Panc1 (cell line): ENCODE measurements around the gene ZBTB45. TPM values are rescaled to one million over a fixed set of nuclear protein-coding genes. Genes with fewer than 3 reads are reported as not detected.
A peak's percentile ranks its signal among the peaks of the same experiment; 100 is the strongest.

Experiments
- ATAC-seq: fragments of 200-7000 bp; cut with Tn5 transposase; 2 replicates; pipeline ENCODE4 v1.9.1; 2020; ENCODE audit warnings: mild to moderate bottlenecking, moderate library complexity
- BruUV-seq: library from RNA; stranded (reverse); fragments of 400-500 nt; replicated peaks from 2 replicates; lab custom pipeline; 2021; lab: Mats Ljungman, UMichigan
- CTCF ChIA-PET: fragments of 300-600 bp; sonication (Branson Sonifier 250); formaldehyde crosslinking; loops from one replicate; lab custom pipeline; 2022; ENCODE audit warnings: antibody characterized with exemption; lab: Charles Lee
- POLR2A ChIA-PET: fragments of 300-600 bp; sonication (Branson Sonifier 250); formaldehyde crosslinking; loops from one replicate; lab custom pipeline; 2022; ENCODE audit warnings: antibody characterized with exemption; lab: Charles Lee
- DNase-seq: peaks from one replicate; pipeline ENCODE4 v3.0.0-alpha.2; 2010; ENCODE audit warnings: low read depth, low spot score
- H3K27ac ChIP-seq: 2 replicates; pipeline ENCODE4 v1.5.1; 2011; ENCODE audit warnings: mild to moderate bottlenecking, low read length, inconsistent platforms
- H3K27me3 ChIP-seq: fragments of 200-500 bp; sonication (Bioruptor generic); 2 replicates; pipeline ENCODE4 v1.6.0; 2014; ENCODE audit warnings: low read length, inconsistent platforms; ENCODE audit not compliant: control insufficient read depth, insufficient read depth
- H3K36me3 ChIP-seq: fragments of 200-500 bp; sonication (Bioruptor generic); 2 replicates; pipeline ENCODE4 v1.5.1; 2014; ENCODE audit warnings: inconsistent platforms, mild to moderate bottlenecking, low read length, moderate library complexity; ENCODE audit not compliant: control insufficient read depth, insufficient read depth
- H3K4me1 ChIP-seq: 2 replicates; pipeline ENCODE4 v1.5.1; 2011; ENCODE audit warnings: inconsistent platforms, mild to moderate bottlenecking, low read length, moderate library complexity; ENCODE audit not compliant: control insufficient read depth, insufficient read depth
- H3K4me3 ChIP-seq, 2 experiments: 2 replicates each; pipeline ENCODE4 v1.5.1; 2011 to 2012; ENCODE audit warnings: low read depth in 2 of 2, low read length in 2 of 2, mild to moderate bottlenecking in 2 of 2, inconsistent platforms in 1 of 2, moderate library complexity in 1 of 2
- H3K9me3 ChIP-seq: fragments of 200-500 bp; sonication (Bioruptor generic); 2 replicates; pipeline ENCODE4 v1.5.1; 2014; ENCODE audit warnings: low read depth, mild to moderate bottlenecking, inconsistent platforms, low read length, moderate library complexity; ENCODE audit not compliant: control insufficient read depth, insufficient read depth
- POLR2AphosphoS5 ChIP-seq: IDR thresholded peaks from 2 replicates; pipeline ENCODE4 v1.6.1; 2012; ENCODE audit warnings: mild to moderate bottlenecking, low read depth, low read length, moderate library complexity
- SIN3A ChIP-seq: IDR thresholded peaks from 2 replicates; pipeline ENCODE4 v1.6.1; 2012; ENCODE audit warnings: low read depth, mild to moderate bottlenecking, low read length, moderate library complexity, borderline replicate concordance; ENCODE audit not compliant: insufficient read depth
- TCF7L2 ChIP-seq: IDR thresholded peaks from 2 replicates; pipeline ENCODE4 v1.6.1; 2011; ENCODE audit warnings: mild to moderate bottlenecking, low read depth, low read length, inconsistent platforms
- in situ Hi-C: cut with HindIII; loops from 2 replicates; pipeline ENCODE4 v1.10.0; 2016; ENCODE audit warnings: low sequenced_read_pairs, low pct_unique_long_range_greater_than_20kb
- intact Hi-C: fragments of 100-400 bp; cut with micrococcal nuclease; formaldehyde crosslinking; loops from one replicate; pipeline ENCODE4 v1.10.0; 2022; ENCODE audit not compliant: unreplicated experiment
- total RNA-seq: library from RNA; stranded (reverse); gene quantifications from one replicate; pipeline ENCODE4 v1.2.1, GENCODE V29; 2021; ENCODE audit not compliant: unreplicated experiment
- TF ChIP-seq, protein P1 (sequence below), 2 experiments: IDR thresholded peaks; 2 replicates each; pipeline ENCODE4 v1.6.1; 2011 to 2012; ENCODE audit warnings: low read depth in 2 of 2, control low read depth in 1 of 2, low read length in 1 of 2, mild to moderate bottlenecking in 1 of 2, moderate library complexity in 1 of 2; ENCODE audit not compliant: insufficient read depth in 1 of 2
- TF ChIP-seq, protein P2 (sequence below): fragments of 450-650 bp; IDR thresholded peaks from 2 replicates; pipeline ENCODE4 v1.5.1; 2017; ENCODE audit warnings: mild to moderate bottlenecking

Gene ZBTB45
- total RNA-seq, 1 experiment from 2014 or later: 24.7 TPM

- Histone ChIP-seq H3K4me3 (no peak overlapping the region), H3K9me3 (no peaks in the 10 kb centered on the region), H3K4me1 (peaks cover 20% of the 10 kb centered on the region), H3K27ac (no peak overlapping the region), H3K36me3 (peaks cover 45% of the 10 kb centered on the region), H3K27me3 (no peaks in the 10 kb centered on the region)
- DNase-seq (no peak), ATAC-seq (no peak)
- TF ChIP-seq SIN3A: no peak
- TF ChIP-seq, protein P1, sequence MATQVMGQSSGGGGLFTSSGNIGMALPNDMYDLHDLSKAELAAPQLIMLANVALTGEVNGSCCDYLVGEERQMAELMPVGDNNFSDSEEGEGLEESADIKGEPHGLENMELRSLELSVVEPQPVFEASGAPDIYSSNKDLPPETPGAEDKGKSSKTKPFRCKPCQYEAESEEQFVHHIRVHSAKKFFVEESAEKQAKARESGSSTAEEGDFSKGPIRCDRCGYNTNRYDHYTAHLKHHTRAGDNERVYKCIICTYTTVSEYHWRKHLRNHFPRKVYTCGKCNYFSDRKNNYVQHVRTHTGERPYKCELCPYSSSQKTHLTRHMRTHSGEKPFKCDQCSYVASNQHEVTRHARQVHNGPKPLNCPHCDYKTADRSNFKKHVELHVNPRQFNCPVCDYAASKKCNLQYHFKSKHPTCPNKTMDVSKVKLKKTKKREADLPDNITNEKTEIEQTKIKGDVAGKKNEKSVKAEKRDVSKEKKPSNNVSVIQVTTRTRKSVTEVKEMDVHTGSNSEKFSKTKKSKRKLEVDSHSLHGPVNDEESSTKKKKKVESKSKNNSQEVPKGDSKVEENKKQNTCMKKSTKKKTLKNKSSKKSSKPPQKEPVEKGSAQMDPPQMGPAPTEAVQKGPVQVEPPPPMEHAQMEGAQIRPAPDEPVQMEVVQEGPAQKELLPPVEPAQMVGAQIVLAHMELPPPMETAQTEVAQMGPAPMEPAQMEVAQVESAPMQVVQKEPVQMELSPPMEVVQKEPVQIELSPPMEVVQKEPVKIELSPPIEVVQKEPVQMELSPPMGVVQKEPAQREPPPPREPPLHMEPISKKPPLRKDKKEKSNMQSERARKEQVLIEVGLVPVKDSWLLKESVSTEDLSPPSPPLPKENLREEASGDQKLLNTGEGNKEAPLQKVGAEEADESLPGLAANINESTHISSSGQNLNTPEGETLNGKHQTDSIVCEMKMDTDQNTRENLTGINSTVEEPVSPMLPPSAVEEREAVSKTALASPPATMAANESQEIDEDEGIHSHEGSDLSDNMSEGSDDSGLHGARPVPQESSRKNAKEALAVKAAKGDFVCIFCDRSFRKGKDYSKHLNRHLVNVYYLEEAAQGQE (IDR thresholded peaks at IDR 0.05; ENCODE audit: insufficient read depth in 1 of 2, low read depth in 2 of 2, low read length in 1 of 2): no peak
- TF ChIP-seq TCF7L2: no peak
- no peak for TF ChIP-seq POLR2AphosphoS5
- CTCF ChIA-PET: no interaction called here
- POLR2A ChIA-PET: no interaction called here
- intact Hi-C loops (no loop called here), in situ Hi-C loops (no loop called here)
- TSS peak; percentile 10 for BruUV-seq
Measured at GRCh38 chr19:58549664-58550361, 30.2 kb upstream of the ZBTB45 start.

DNA sequence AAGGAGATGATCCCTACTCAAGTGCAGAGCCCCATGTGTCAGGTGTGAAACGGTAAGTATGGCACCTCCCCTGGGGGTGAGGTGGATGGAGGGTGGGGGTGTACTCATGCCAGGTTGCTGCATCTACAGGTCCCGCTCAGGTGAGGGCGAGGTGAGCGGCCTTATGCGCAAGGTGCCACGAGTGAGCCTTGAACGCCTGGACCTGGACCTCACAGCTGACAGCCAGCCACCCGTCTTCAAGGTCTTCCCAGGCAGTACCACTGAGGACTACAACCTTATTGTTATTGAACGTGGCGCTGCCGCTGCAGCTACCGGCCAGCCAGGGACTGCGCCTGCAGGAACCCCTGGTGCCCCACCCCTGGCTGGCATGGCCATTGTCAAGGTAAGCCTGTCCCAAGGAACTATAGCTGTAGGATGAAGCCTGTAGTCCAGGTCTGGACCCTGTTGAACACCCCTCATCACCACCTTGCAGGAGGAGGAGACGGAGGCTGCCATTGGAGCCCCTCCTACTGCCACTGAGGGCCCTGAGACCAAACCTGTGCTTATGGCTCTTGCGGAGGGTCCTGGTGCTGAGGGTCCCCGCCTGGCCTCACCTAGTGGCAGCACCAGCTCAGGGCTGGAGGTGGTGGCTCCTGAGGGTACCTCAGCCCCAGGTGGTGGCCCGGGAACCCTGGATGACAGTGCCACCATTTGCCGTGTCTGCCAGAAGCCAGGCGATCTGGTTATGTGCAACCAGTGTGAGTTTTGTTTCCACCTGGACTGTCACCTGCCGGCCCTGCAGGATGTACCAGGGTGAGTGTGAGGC is 29.5 kb upstream of the ZBTB45 start:
- ATAC-seq (no peak), DNase-seq (no peak)
- Histone ChIP-seq H3K36me3 (peaks cover 46% of the 10 kb centered on the region), H3K4me3 (no peak overlapping the region), H3K9me3 (no peaks in the 10 kb centered on the region), H3K4me1 (peaks cover 18% of the 10 kb centered on the region), H3K27me3 (no peaks in the 10 kb centered on the region), H3K27ac (no peak overlapping the region)
- intact Hi-C loops: no loop called here
- TF ChIP-seq POLR2AphosphoS5 (no peak), SIN3A (no peak), TCF7L2 (no peak)
- TF ChIP-seq, protein P2, sequence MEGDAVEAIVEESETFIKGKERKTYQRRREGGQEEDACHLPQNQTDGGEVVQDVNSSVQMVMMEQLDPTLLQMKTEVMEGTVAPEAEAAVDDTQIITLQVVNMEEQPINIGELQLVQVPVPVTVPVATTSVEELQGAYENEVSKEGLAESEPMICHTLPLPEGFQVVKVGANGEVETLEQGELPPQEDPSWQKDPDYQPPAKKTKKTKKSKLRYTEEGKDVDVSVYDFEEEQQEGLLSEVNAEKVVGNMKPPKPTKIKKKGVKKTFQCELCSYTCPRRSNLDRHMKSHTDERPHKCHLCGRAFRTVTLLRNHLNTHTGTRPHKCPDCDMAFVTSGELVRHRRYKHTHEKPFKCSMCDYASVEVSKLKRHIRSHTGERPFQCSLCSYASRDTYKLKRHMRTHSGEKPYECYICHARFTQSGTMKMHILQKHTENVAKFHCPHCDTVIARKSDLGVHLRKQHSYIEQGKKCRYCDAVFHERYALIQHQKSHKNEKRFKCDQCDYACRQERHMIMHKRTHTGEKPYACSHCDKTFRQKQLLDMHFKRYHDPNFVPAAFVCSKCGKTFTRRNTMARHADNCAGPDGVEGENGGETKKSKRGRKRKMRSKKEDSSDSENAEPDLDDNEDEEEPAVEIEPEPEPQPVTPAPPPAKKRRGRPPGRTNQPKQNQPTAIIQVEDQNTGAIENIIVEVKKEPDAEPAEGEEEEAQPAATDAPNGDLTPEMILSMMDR: no peak
- TF ChIP-seq, protein P1 (IDR thresholded peaks at IDR 0.05; ENCODE audit: insufficient read depth in 1 of 2, low read depth in 2 of 2, low read length in 1 of 2): no peak
- ChIA-PET POLR2A (no interaction called here), CTCF (no interaction called here)
- BruUV-seq: no TSS peak
- in situ Hi-C loops: no loop called here
